ENCODE measurements around the gene SNPH.
"Not testable (repeated sequence)": the region's sequence is repeated elsewhere in the genome, so short reads cannot be mapped to it uniquely, and the experiment has no call there.

The SNPH gene

GRCh38 chr20:1332749-1333300, 66.7 kb downstream of the SNPH start:
- Mint-ChIP-seq H3K4me3 (no peak overlapping the region), H3K9me3 (no peaks in the 10 kb centered on the region), H3K27me3 (no peaks in the 10 kb centered on the region), H3K27ac (no peak overlapping the region), H3K4me1 (peaks cover 33% of the 10 kb centered on the region), H3K36me3 (peaks cover 2% of the 10 kb centered on the region)

- Mint-ChIP-seq H3K4me3 (no peak overlapping the region), H3K36me3 (peaks cover 2% of the 10 kb centered on the region), H3K27ac (peak overlapping the region; percentile 32), H3K9me3 (no peaks in the 10 kb centered on the region), H3K27me3 (no peaks in the 10 kb centered on the region), H3K4me1 (peaks cover 34% of the 10 kb centered on the region)
Measured at GRCh38 chr20:1333462-1334369, 67.6 kb downstream of the SNPH start.

- H3K27me3 Mint-ChIP-seq = no peaks in the 10 kb centered on the region
- peaks cover 34% of the 10 kb centered on the region for H3K4me1 Mint-ChIP-seq
- no peak overlapping the region for H3K27ac Mint-ChIP-seq
- peaks cover 2% of the 10 kb centered on the region for H3K36me3 Mint-ChIP-seq
- no peak overlapping the region for H3K4me3 Mint-ChIP-seq
- H3K9me3 Mint-ChIP-seq = no peaks in the 10 kb centered on the region
Measured at GRCh38 chr20:1334370-1334731, 68.3 kb downstream of the SNPH start.

GRCh38 chr20:1334761-1335160, 68.7 kb downstream of the SNPH start:
- H3K27me3 Mint-ChIP-seq = no peaks in the 10 kb centered on the region
- no peak overlapping the region for H3K4me3 Mint-ChIP-seq
- H3K36me3 Mint-ChIP-seq = peaks cover 2% of the 10 kb centered on the region
- no peaks in the 10 kb centered on the region for H3K9me3 Mint-ChIP-seq
- no peak overlapping the region for H3K27ac Mint-ChIP-seq
- H3K4me1 Mint-ChIP-seq = peaks cover 34% of the 10 kb centered on the region

- Mint-ChIP-seq H3K36me3 (peaks cover 2% of the 10 kb centered on the region), H3K4me1 (peaks cover 34% of the 10 kb centered on the region), H3K27me3 (no peaks in the 10 kb centered on the region), H3K9me3 (no peaks in the 10 kb centered on the region), H3K27ac (peak overlapping the region; percentile 82), H3K4me3 (no peak overlapping the region)
Measured at GRCh38 chr20:1335961-1336698, 70.0 kb downstream of the SNPH start.

GRCh38 chr20:1336699-1337367, 70.7 kb downstream of the SNPH start:
- Mint-ChIP-seq H3K9me3 (no peaks in the 10 kb centered on the region), H3K27me3 (no peaks in the 10 kb centered on the region), H3K36me3 (no peaks in the 10 kb centered on the region), H3K4me1 (peaks cover 32% of the 10 kb centered on the region), H3K27ac (peak overlapping the region; percentile 82), H3K4me3 (no peak overlapping the region)

- H3K4me1 Mint-ChIP-seq = peaks cover 29% of the 10 kb centered on the region
- H3K4me3 Mint-ChIP-seq = no peak overlapping the region
- H3K27ac Mint-ChIP-seq = peak overlapping the region; percentile 42
- H3K9me3 Mint-ChIP-seq = no peaks in the 10 kb centered on the region
- H3K36me3 Mint-ChIP-seq = no peaks in the 10 kb centered on the region
- no peaks in the 10 kb centered on the region for H3K27me3 Mint-ChIP-seq
Measured at GRCh38 chr20:1337441-1337840, 71.3 kb downstream of the SNPH start.

- Mint-ChIP-seq H3K27ac (no peak overlapping the region), H3K9me3 (no peaks in the 10 kb centered on the region), H3K4me1 (peaks cover 24% of the 10 kb centered on the region), H3K4me3 (no peak overlapping the region), H3K27me3 (no peaks in the 10 kb centered on the region), H3K36me3 (no peaks in the 10 kb centered on the region)
Measured at GRCh38 chr20:1338096-1338495, 72.0 kb downstream of the SNPH start.

- no peaks in the 10 kb centered on the region for H3K9me3 Mint-ChIP-seq
- H3K36me3 Mint-ChIP-seq = no peaks in the 10 kb centered on the region
- no peaks in the 10 kb centered on the region for H3K27me3 Mint-ChIP-seq
- peaks cover 24% of the 10 kb centered on the region for H3K4me1 Mint-ChIP-seq
- no peak overlapping the region for H3K4me3 Mint-ChIP-seq
- no peak overlapping the region for H3K27ac Mint-ChIP-seq
Measured at GRCh38 chr20:1338801-1339200, 72.7 kb downstream of the SNPH start.

GRCh38 chr20:1341561-1342265, 75.6 kb downstream of the SNPH start:
- Mint-ChIP-seq H3K36me3 (no peaks in the 10 kb centered on the region), H3K9me3 (no peaks in the 10 kb centered on the region), H3K27ac (peak overlapping the region; percentile 88), H3K4me3 (no peak overlapping the region), H3K27me3 (no peaks in the 10 kb centered on the region), H3K4me1 (peaks cover 32% of the 10 kb centered on the region)

GRCh38 chr20:1343446-1344124, 77.5 kb downstream of the SNPH start:
- not testable (repeated sequence) for H3K27me3 Mint-ChIP-seq, H3K9me3 Mint-ChIP-seq, H3K36me3 Mint-ChIP-seq, H3K4me3 Mint-ChIP-seq, H3K27ac Mint-ChIP-seq
- H3K4me1 Mint-ChIP-seq = peaks cover 36% of the 10 kb centered on the region

- Mint-ChIP-seq H3K27me3 (no peaks in the 10 kb centered on the region), H3K9me3 (peaks cover 4% of the 10 kb centered on the region), H3K4me1 (peaks cover 36% of the 10 kb centered on the region), H3K36me3 (peaks cover 12% of the 10 kb centered on the region), H3K4me3 (no peak overlapping the region), H3K27ac (no peak overlapping the region)
Measured at GRCh38 chr20:1345030-1345755, 79.1 kb downstream of the SNPH start.

GRCh38 chr20:1345756-1346093, 79.6 kb downstream of the SNPH start:
- no peak overlapping the region for H3K4me3 Mint-ChIP-seq
- peaks cover 41% of the 10 kb centered on the region for H3K4me1 Mint-ChIP-seq
- H3K27me3 Mint-ChIP-seq = no peaks in the 10 kb centered on the region
- H3K9me3 Mint-ChIP-seq = peaks cover 4% of the 10 kb centered on the region
- peaks cover 18% of the 10 kb centered on the region for H3K36me3 Mint-ChIP-seq
- no peak overlapping the region for H3K27ac Mint-ChIP-seq

GRCh38 chr20:1346315-1346969, 80.3 kb downstream of the SNPH start:
- Mint-ChIP-seq H3K36me3 (peaks cover 25% of the 10 kb centered on the region), H3K27ac (no peak overlapping the region), H3K27me3 (no peaks in the 10 kb centered on the region), H3K4me1 (peaks cover 48% of the 10 kb centered on the region), H3K4me3 (peak overlapping the region; percentile 30), H3K9me3 (peaks cover 4% of the 10 kb centered on the region)

Measured in activated naive CD4-positive, alpha-beta T cell treated with anti-CD3 and anti-CD28 coated beads, Interleukin-2, amount 50 U/mL, for 24 hours (primary cell).